Mucosa of descending colon (tissue), 3 donors: ENCODE measurements around the gene GALNT9. TPM values are rescaled to one million over a fixed set of nuclear protein-coding genes. Genes with fewer than 3 reads are reported as not detected.

Source experiments
- ATAC-seq: fragments of 200-7000 bp; cut with Tn5 transposase; one replicate; pipeline ENCODE4 v1.9.1; 2020; ENCODE audit warnings: mild to moderate bottlenecking, moderate library complexity
- DNase-seq, 3 donors: peaks; one replicate each; pipeline ENCODE4 v3.0.0-alpha.2; 2020
- H3K36me3 ChIP-seq: fragments of 200-600 bp; one replicate; pipeline ENCODE4 v1.8.0; 2021; ENCODE audit warnings: low read depth, mild to moderate bottlenecking
- H3K4me1 ChIP-seq: fragments of 200-600 bp; one replicate; pipeline ENCODE4 v1.8.0; 2021; ENCODE audit warnings: low read depth, mild to moderate bottlenecking
- H3K4me3 ChIP-seq: fragments of 200-600 bp; one replicate; pipeline ENCODE4 v1.8.0; 2021; ENCODE audit warnings: mild to moderate bottlenecking
- H3K9me3 ChIP-seq: fragments of 200-600 bp; one replicate; pipeline ENCODE4 v1.8.0; 2021; ENCODE audit warnings: mild to moderate bottlenecking
- CTCF ChIP-seq: fragments of 200-600 bp; IDR thresholded peaks from one replicate; pipeline ENCODE4 v1.8.0; 2022; ENCODE audit warnings: antibody characterized with exemption, mild to moderate bottlenecking
- intact Hi-C, 2 donors: fragments of 100-400 bp; cut with DNase I in 1 of 2; cut with micrococcal nuclease in 1 of 2; formaldehyde crosslinking; loops; one replicate each; pipeline versions ENCODE4 v1.11.0 to v1.11.1; 2022; cut with DNase I, micrococcal nuclease
- total RNA-seq, 3 donors: library from RNA; stranded (reverse); fragmentation: NEBNext Ultra II Directional in 2 of 3; extraction: Animal tissue kit (Norgen Biotek cat#: 25700) in 2 of 3; gene quantifications; one replicate each; pipeline versions ENCODE4 v1.2.1 to v1.2.4, GENCODE V29; 2021 to 2023
- donor health status: DM: no; HTN: no; CAD: no; lungs with moderate emphysema.
- donor health status: DM: no; HTN: no; CAD: no.
- donor health status: DM: no; HTN: yes; CAD: no.

Gene GALNT9
- total RNA-seq, 3 donors from 2014 or later = 0.43 to 3.7 TPM; not detected in 1

GRCh38 chr12:132275110-132275531 lies 54.3 kb downstream of the GALNT9 start:
- no peak for TF ChIP-seq CTCF
- no peaks in the 10 kb centered on the region for H3K9me3 ChIP-seq
- intact Hi-C loops = no loop called here
- DNase-seq = peak; percentile 65 to 71 (median 67)
- no peaks in the 10 kb centered on the region for H3K4me1 ChIP-seq
- no peaks in the 10 kb centered on the region for H3K36me3 ChIP-seq
- no peak overlapping the region for H3K4me3 ChIP-seq
- ATAC-seq = peak; percentile 87

- no peak for TF ChIP-seq CTCF
- H3K9me3 ChIP-seq = no peaks in the 10 kb centered on the region
- no peak overlapping the region for H3K4me3 ChIP-seq
- DNase-seq (peak in 1 of 3 donors; percentile 22), ATAC-seq (no peak)
- intact Hi-C loops = no loop called here
- H3K36me3 ChIP-seq = no peaks in the 10 kb centered on the region
- no peaks in the 10 kb centered on the region for H3K4me1 ChIP-seq
Observed at GRCh38 chr12:132273992-132274334, 55.4 kb downstream of the GALNT9 start.

GRCh38 chr12:132272711-132273110 lies 56.7 kb downstream of the GALNT9 start:
- no peaks in the 10 kb centered on the region for H3K4me1 ChIP-seq
- H3K36me3 ChIP-seq = no peaks in the 10 kb centered on the region
- ATAC-seq = no peak
- H3K9me3 ChIP-seq = no peaks in the 10 kb centered on the region
- intact Hi-C loops = no loop called here
- TF ChIP-seq CTCF = no peak
- DNase-seq = no peak
- H3K4me3 ChIP-seq = no peak overlapping the region

- TF ChIP-seq CTCF = no peak
- no peak for DNase-seq
- intact Hi-C loops = no loop called here
Observed at GRCh38 chr12:132271755-132272092, 57.7 kb downstream of the GALNT9 start.

GRCh38 chr12:132270969-132271754 lies 58.2 kb downstream of the GALNT9 start:
- H3K4me3 ChIP-seq = no peak overlapping the region
- H3K9me3 ChIP-seq = no peaks in the 10 kb centered on the region
- intact Hi-C loops = no loop called here
- DNase-seq (no peak), ATAC-seq (no peak)
- H3K4me1 ChIP-seq = no peaks in the 10 kb centered on the region
- H3K36me3 ChIP-seq = no peaks in the 10 kb centered on the region
- TF ChIP-seq CTCF = no peak

More at GRCh38 chr12:132271755-132272092, 57.7 kb downstream of the GALNT9 start:
- H3K36me3 ChIP-seq = no peaks in the 10 kb centered on the region
- ATAC-seq = no peak
- H3K4me1 ChIP-seq = no peaks in the 10 kb centered on the region
- no peak overlapping the region for H3K4me3 ChIP-seq
- no peaks in the 10 kb centered on the region for H3K9me3 ChIP-seq

GRCh38 chr12:132270516-132270915 lies 58.9 kb downstream of the GALNT9 start:
- no peaks in the 10 kb centered on the region for H3K4me1 ChIP-seq
- DNase-seq (no peak), ATAC-seq (no peak)
- no peaks in the 10 kb centered on the region for H3K9me3 ChIP-seq
- TF ChIP-seq CTCF = no peak
- intact Hi-C loops = no loop called here
- H3K4me3 ChIP-seq = no peak overlapping the region
- no peaks in the 10 kb centered on the region for H3K36me3 ChIP-seq
